ENCODE data around the gene FGF9.

Gene FGF9

GRCh38 chr13:21710163-21710562 lies 39.3 kb downstream of the FGF9 start:
- DNase-seq (ENCODE audit: low read depth) = no peak

- no peak for DNase-seq (ENCODE audit: low read depth)
Observed at GRCh38 chr13:21717817-21718216, 46.9 kb downstream of the FGF9 start.

GRCh38 chr13:21719463-21719862 lies 48.6 kb downstream of the FGF9 start:
- no peak for DNase-seq (ENCODE audit: low read depth)

GRCh38 chr13:21723807-21724505 lies 53.1 kb downstream of the FGF9 start:
- DNase-seq (ENCODE audit: low read depth) = no peak

GRCh38 chr13:21730186-21730880 lies 59.5 kb downstream of the FGF9 start:
- DNase-seq (ENCODE audit: low read depth) = no peak

GRCh38 chr13:21733475-21734263 lies 62.8 kb downstream of the FGF9 start:
- DNase-seq (ENCODE audit: low read depth) = no peak

- DNase-seq (ENCODE audit: low read depth) = no peak
Observed at GRCh38 chr13:21734961-21735360, 64.1 kb downstream of the FGF9 start.

- DNase-seq (ENCODE audit: low read depth) = no peak
Observed at GRCh38 chr13:21735701-21736401, 65.0 kb downstream of the FGF9 start.

GRCh38 chr13:21736926-21737325 lies 66.1 kb downstream of the FGF9 start:
- DNase-seq (ENCODE audit: low read depth) = no peak

GRCh38 chr13:21738630-21739029 lies 67.8 kb downstream of the FGF9 start:
- DNase-seq (ENCODE audit: low read depth) = no peak

- no peak for DNase-seq (ENCODE audit: low read depth)
Observed at GRCh38 chr13:21739771-21740170, 68.9 kb downstream of the FGF9 start.

- no peak for DNase-seq (ENCODE audit: low read depth)
Observed at GRCh38 chr13:21741396-21741979, 70.6 kb downstream of the FGF9 start.

- DNase-seq (ENCODE audit: low read depth) = no peak
Observed at GRCh38 chr13:21742096-21742495, 71.2 kb downstream of the FGF9 start.

GRCh38 chr13:21744149-21744548 lies 73.3 kb downstream of the FGF9 start:
- no peak for DNase-seq (ENCODE audit: low read depth)

GRCh38 chr13:21745307-21745706 lies 74.4 kb downstream of the FGF9 start:
- no peak for DNase-seq (ENCODE audit: low read depth)

GRCh38 chr13:21747456-21747855 lies 76.6 kb downstream of the FGF9 start:
- DNase-seq (ENCODE audit: low read depth) = no peak

- DNase-seq (ENCODE audit: low read depth) = no peak
Observed at GRCh38 chr13:21748166-21748565, 77.3 kb downstream of the FGF9 start.

GRCh38 chr13:21749410-21749809 lies 78.5 kb downstream of the FGF9 start:
- DNase-seq (ENCODE audit: low read depth) = no peak

- DNase-seq (ENCODE audit: low read depth) = no peak
Observed at GRCh38 chr13:21752501-21752900, 81.6 kb downstream of the FGF9 start.

- no peak for DNase-seq (ENCODE audit: low read depth)
Observed at GRCh38 chr13:21753117-21753729, 82.3 kb downstream of the FGF9 start.

Measured in activated T-cell treated with anti-CD3 and anti-CD28 coated beads for 1 hour (primary cell).